GM18519 (cell line): Measurements from ENCODE around the gene MBD4.
"Not testable (repeated sequence)": the region's sequence is repeated elsewhere in the genome, so short reads cannot be mapped to it uniquely, and the experiment has no call there.

Experiments used
- ATAC-seq: cut with Tn5 transposase; IDR thresholded peaks from one replicate; pipeline ENCODE4 v1.9.1; 2021; ENCODE audit warnings: mild to moderate bottlenecking, moderate library complexity; ENCODE audit not compliant: unreplicated experiment, low FRiP score

Gene MBD4

DNA sequence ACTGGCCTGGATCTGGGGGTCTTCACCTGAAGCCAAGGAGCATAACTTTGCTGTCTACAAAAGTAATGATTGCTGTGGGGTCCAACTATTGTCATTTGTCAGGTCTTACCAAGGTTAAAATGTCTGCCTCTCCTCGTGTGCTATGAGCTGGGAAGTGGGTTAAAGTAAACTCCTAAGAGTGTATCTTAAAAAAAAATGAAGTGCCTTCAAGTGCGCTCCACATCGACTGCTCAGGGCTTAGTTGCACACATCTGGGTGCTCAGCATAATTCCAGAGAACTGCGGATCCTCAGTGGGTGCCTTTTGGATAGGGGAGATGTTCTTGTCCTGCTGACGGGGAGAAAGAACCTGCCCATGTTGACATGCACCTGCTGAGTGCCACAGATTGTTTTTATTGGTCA is 52.3 kb downstream of the MBD4 start:
- no peak for ATAC-seq

GRCh38 chr3:129386984-129387383 is 52.8 kb downstream of the MBD4 start:
- ATAC-seq: no peak

DNA sequence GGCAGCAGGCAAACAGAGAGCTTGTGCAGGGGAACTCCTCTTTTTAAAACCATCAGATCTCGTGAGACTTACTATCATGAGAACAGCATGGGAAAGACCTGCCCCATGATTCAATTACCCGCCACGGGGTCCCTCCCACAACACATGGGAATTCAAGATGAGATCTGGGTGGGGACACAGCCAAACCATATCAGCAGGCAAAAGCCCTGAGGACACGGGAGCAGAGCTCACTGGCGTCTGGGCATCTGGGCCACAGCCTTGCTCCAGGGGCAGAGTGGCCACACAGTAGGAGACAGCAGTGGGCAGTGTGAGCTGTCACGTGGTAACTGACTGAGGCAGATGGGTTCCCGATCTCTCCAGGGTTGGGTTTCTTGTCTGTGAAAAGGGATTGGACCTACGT is 54.2 kb downstream of the MBD4 start:
- ATAC-seq: not testable (repeated sequence)

- no peak for ATAC-seq
Observed at GRCh38 chr3:129384594-129385323, 55.0 kb downstream of the MBD4 start.

DNA sequence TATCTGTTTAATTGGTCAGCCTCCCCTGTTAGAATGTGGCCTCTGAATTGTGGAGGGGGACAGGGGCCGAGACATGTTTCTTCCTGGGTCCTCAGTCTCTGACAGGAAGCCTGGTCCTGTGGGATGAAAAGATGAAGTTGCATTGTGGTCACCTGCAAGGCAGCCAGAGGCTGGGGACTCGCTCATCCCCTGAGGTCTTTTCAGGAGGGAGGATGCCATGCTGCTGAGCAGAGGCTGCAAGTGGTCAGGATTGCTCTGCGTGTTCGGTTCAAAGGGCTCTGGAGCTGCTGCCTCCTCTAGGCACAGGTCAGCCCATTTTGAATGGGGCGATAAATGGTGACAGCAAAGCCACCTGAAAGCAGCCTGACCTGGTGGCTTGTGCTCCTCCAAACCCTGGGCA is 55.6 kb downstream of the MBD4 start:
- ATAC-seq: not testable (repeated sequence)

DNA sequence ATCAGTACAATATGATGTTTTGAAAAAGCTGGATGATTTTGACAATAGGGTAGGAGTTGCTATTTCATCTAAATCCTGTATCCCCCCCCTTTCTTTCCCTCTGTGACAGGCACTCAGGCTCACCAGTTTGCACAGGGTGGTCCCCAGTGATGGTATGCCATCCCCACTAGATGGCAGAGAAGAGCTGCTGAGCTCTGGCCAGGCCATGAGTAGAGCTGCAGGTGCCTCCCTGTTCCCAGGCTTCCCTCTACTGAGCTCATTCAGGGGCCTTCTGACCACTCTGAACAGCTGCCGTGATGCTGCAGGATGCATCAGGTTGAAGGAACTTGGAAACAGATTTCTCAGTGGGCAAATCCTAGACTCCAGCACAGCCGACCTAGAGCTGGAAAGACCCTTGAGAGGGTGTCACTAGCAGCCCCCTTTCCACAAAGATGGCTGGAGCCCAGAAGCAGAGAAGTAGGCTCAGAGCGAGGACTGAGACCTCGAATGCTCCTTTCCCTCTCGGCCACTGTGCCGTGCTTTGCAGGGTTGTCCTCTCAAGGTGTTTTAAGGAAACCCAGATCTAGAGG is 56.4 kb downstream of the MBD4 start:
- no peak for ATAC-seq

DNA sequence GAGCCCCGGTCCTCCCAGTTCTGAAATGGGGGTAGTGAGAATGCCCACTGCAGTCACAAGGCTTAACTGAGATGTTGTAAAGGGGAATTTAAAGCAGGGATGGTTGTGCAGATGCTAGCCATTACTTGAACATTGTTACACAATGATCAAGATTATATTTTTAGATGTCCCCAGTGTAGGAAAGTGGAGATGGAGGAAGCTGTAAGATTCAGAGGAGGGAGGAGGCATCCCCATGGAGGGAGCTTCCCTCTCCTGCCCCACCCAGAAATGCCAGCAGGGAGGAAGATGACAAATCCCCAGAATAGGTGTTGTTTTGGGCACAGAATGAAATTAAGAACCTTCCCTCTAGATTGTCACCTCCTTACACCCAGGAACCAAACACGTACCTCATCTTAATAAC is 57.4 kb downstream of the MBD4 start:
- no peak for ATAC-seq
